Activated CD4-positive, CD25-positive, alpha-beta regulatory T cell (primary cell): Measurements from ENCODE around the gene GGNBP2.

ENCODE experiments used
- DNase-seq, 4 experiments: peaks; one replicate each; lab custom pipeline; 2025; lab: John Stamatoyannopoulos, UW

GGNBP2 gene

DNA sequence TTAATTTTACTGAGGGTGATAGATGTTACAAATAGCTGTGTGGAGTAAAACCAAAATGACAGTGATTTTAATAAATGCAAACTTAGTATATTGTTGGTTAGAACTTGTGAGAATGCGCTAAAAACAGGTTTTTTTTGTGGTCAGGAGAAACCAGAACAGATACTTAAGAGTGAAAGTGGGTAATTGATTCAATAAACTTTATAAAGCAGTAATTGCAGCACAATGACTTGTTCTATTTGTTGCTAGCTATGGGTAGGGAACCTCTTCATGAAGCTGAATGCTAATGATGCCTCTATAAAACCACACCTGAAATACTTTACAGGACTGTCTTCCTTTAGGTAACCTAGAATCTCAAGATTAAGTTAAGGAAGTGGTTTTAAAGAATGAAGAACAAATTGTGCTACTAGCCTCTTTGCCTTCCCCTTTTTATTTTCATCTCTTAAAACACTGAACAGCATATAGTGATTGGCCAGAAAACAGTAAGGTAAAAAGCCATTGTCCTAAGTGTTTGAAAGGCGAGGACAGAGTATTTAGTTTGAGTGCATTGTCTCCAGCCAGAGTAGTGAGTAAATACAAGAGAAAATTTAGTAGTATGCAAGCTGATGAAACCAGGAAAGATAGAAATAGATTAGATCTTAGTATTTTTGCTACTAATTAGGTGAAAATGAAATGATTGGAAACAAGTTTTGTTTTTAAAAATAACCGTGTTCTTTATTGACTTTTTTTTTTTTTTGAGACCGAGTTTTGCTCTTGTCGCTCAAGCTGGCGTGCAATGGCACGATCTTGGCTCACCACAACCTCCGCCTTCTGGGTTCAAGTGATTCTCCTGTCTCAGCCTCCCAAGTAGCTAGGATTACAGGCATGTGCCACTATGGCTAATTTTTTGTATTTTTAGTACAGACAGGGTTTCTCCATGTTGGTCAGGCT lies 6.0 kb downstream of the GGNBP2 start:
- DNase-seq: no peak

- DNase-seq: no peak
Observed at GRCh38 chr17:36553459-36553858, 8.7 kb downstream of the GGNBP2 start.

- no peak for DNase-seq
Observed at GRCh38 chr17:36566081-36566480, 21.4 kb downstream of the GGNBP2 start.

GRCh38 chr17:36575028-36575427 lies 30.3 kb downstream of the GGNBP2 start:
- no peak for DNase-seq

GRCh38 chr17:36576793-36577192 lies 32.1 kb downstream of the GGNBP2 start:
- no peak for DNase-seq

DNA sequence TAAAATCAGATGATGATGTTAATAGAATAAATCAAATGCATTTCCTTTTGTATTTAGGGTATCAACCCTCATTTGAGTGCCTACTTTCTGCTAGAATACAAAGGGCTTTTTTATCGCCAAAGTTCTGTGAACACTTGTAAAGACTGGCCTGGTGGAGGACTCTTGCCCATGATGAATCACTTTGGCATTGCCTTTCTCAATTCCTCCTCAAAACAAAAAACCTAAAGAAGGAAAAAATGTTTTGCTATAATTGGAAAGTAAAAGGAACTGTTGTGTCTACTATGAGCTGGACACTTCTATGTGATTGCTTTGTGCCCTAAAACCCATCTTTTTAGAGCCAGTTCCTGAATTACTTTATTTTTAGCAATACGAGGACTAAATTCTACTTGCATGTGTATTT lies 34.0 kb downstream of the GGNBP2 start:
- no peak for DNase-seq

DNA sequence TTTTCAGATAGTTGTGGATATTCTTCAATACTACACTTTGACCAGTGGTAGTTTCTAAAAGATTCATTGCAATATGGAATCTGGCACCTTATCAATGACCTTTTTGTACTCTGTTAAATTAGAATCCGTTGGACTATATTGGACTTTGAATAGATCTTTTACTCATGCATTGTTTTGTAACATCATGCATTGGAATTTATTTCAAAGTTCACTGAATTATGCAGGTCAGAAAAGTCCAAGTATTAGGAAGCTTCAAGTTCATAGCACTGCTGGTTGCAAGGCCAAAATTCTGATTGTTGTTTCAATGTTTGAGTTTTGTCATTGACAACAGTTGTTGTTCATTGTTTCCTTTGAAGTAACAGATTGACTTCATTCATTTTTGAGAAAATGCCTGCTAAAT lies 39.1 kb downstream of the GGNBP2 start:
- no peak for DNase-seq

DNA sequence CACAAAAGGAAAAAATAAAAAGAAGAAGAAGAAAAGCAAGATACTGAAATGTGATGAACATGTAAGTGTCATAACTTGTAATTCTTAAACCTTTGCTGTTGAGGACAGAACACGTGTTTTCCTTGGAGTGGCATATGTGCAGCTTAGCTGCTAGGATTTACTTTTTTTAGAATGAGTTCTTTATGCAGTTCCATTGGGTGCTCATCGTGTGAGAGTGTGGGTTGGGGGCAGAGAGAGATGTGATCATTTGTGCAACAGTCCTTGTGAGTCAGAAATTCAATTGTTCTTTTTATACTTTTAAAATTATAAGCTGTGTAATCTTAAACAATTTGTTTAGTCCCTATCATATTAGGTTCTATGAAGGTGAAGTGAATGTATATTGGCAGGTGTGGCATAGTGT lies 41.4 kb downstream of the GGNBP2 start:
- no peak for DNase-seq

GRCh38 chr17:36590082-36590481 lies 45.4 kb downstream of the GGNBP2 start:
- no peak for DNase-seq

DNA sequence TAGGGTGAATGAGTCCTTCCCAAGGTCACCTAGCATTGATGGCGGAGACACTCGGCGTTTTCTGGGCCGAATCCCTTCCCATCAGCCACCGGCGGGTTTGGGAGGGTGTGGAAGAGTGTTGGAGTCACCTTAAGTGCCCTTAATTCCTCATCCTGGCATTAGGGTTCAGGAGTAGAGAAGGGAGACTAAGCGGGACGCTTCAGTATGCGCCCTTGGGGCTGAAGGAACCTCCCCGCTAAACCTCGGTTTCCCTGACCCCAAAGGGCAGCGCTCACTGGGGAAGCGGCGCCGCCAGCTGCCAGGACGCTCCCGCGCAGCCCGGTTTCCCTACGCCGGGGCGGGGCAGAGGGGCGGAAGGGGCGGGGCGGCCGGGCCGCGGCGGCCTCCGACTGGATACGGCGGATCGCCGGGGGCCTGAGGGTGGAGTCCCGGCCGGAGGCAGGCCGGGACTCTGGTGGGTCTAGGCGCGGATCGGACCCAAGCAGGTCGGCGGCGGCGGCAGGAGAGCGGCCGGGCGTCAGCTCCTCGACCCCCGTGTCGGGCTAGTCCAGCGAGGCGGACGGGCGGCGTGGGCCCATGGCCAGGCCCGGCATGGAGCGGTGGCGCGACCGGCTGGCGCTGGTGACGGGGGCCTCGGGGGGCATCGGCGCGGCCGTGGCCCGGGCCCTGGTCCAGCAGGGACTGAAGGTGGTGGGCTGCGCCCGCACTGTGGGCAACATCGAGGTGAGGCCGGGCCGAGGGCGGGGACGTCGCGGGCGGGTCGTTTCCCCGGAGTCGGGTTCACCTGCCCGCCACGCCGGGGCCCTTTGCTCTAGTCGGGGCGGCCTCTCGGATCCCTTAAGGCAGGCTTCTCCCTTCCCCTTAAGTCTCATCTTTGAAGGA lies 47.0 kb downstream of the GGNBP2 start, which contains the start of gene DHRS11:
DHRS11 (plus strand) TSS at position 446 of the 882 bp plus-strand sequence; CDS start at position 577, 131 bp downstream.
- peak; percentile 52 to 69 (median 61) for DNase-seq

GRCh38 chr17:36592316-36592715 lies 47.6 kb downstream of the GGNBP2 start:
- no peak for DNase-seq

- DNase-seq: no peak
Observed at GRCh38 chr17:36592716-36593321, 48.1 kb downstream of the GGNBP2 start.

GRCh38 chr17:36593656-36594316 lies 49.1 kb downstream of the GGNBP2 start:
- DNase-seq: no peak

DNA sequence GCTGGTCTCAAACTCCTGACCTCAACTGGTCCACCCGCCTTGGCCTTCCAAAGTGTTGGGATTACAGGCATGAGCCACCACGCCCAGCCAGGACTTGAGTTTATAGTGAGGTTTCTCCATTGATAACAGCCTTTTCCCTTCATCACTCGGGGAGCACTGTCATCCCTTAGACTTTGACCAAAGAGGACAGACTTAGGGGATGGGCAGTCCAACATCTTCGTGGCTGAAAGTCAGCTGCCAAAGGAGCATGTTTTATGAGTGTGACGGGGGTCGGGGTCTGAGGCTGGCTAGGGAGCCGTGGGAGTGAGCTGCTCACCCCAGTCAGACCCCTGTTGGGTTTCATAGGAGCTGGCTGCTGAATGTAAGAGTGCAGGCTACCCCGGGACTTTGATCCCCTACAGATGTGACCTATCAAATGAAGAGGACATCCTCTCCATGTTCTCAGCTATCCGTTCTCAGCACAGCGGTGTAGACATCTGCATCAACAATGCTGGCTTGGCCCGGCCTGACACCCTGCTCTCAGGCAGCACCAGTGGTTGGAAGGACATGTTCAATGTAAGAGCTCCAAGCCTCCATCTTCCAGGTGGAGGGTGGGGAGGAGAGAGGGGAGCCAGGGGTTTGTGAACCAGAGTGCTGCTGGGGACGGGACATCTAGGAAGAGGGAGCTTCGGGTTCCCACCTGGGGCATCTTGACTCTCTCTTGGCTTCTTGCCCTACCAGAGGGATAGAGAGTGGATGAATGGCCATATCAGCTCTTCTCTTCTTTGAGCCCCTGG lies 50.1 kb downstream of the GGNBP2 start:
- DNase-seq: no peak

DNA sequence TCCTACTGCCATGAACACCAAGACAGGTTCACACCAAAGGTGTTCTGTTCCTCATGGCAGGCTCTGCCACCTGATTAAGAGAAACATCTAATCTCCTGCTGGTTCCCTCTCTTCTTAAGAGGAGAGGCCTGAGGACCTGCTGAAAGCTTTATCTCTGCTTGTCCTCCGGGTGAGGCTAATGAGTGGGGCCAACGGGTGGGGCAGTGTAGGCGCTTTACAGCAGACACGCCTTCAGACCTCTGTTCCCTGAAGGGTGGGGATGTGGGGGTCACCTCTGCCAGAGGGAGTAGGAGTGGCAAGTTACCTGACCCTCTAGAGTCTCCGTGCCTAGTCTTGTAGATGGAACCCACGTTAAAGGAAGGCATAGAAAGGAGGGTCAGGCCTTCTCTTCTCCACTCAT lies 52.5 kb downstream of the GGNBP2 start:
- no peak for DNase-seq

- DNase-seq: no peak
Observed at GRCh38 chr17:36597866-36598777, 53.4 kb downstream of the GGNBP2 start.

GRCh38 chr17:36598951-36599401 lies 54.3 kb downstream of the GGNBP2 start:
- DNase-seq: no peak

DNA sequence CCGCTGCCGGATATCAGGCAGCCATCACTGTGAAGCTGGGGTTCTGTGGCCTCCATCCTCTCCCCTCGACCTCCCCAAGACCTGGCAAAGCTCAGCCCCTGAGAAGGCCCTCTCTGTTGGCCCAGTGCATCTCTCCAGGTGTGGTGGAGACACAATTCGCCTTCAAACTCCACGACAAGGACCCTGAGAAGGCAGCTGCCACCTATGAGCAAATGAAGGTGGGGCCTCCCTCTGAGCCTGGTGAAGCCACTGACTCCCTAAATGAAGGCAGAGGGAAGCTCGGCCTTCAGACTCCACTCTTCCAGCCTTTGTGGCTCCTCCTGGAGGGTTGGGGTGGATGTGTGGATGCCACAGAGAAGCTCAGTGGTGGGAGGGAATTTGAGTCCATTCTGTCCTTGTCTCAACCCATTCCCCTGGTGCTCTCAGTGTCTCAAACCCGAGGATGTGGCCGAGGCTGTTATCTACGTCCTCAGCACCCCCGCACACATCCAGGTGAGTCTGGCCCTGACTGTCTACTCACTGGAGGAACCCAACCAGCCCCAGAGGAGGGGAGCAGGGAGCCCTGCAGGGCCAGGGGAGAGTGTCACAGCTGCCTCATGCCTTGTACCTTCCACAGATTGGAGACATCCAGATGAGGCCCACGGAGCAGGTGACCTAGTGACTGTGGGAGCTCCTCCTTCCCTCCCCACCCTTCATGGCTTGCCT lies 55.0 kb downstream of the GGNBP2 start:
- no peak for DNase-seq

DNA sequence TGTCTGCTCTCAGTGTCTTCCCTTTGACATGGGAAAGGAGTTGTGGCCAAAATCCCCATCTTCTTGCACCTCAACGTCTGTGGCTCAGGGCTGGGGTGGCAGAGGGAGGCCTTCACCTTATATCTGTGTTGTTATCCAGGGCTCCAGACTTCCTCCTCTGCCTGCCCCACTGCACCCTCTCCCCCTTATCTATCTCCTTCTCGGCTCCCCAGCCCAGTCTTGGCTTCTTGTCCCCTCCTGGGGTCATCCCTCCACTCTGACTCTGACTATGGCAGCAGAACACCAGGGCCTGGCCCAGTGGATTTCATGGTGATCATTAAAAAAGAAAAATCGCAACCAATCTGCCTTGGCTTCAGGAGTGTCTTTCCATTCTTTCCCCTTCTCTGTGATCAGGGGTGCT lies 55.7 kb downstream of the GGNBP2 start:
- DNase-seq: no peak
